Measurements from ENCODE around the gene C1orf232. TPM values are rescaled to one million over a fixed set of nuclear protein-coding genes. Genes with fewer than 3 reads are reported as not detected.

The C1orf232 gene
- total RNA-seq, 1 experiment from 2014 or later: not detected

DNA sequence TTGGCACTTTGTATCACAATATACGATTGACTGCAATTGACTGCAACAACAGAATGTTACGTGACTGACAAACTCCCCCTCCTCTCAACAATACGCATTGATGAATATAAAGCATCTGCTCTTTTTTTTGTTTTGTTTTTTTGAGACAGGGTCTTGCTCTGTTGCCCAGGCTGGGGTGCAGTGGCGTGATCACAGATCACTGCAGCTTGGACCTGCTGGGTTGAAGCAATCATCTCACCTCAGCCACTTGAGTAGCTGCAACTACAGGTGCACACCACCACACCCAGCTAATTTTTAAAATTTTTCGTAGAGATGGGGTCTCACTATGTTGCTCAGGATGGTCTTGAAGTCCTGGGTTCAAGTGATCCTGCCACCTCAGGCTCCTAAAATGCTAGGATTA, 44.0 kb upstream of the C1orf232 start (continued):
- TF ChIP-seq, protein P1, sequence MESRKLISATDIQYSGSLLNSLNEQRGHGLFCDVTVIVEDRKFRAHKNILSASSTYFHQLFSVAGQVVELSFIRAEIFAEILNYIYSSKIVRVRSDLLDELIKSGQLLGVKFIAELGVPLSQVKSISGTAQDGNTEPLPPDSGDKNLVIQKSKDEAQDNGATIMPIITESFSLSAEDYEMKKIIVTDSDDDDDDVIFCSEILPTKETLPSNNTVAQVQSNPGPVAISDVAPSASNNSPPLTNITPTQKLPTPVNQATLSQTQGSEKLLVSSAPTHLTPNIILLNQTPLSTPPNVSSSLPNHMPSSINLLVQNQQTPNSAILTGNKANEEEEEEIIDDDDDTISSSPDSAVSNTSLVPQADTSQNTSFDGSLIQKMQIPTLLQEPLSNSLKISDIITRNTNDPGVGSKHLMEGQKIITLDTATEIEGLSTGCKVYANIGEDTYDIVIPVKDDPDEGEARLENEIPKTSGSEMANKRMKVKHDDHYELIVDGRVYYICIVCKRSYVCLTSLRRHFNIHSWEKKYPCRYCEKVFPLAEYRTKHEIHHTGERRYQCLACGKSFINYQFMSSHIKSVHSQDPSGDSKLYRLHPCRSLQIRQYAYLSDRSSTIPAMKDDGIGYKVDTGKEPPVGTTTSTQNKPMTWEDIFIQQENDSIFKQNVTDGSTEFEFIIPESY (IDR thresholded peaks at IDR 0.05; ENCODE audit: extremely low read depth, insufficient replicate concordance, low read length): no peak

DNA sequence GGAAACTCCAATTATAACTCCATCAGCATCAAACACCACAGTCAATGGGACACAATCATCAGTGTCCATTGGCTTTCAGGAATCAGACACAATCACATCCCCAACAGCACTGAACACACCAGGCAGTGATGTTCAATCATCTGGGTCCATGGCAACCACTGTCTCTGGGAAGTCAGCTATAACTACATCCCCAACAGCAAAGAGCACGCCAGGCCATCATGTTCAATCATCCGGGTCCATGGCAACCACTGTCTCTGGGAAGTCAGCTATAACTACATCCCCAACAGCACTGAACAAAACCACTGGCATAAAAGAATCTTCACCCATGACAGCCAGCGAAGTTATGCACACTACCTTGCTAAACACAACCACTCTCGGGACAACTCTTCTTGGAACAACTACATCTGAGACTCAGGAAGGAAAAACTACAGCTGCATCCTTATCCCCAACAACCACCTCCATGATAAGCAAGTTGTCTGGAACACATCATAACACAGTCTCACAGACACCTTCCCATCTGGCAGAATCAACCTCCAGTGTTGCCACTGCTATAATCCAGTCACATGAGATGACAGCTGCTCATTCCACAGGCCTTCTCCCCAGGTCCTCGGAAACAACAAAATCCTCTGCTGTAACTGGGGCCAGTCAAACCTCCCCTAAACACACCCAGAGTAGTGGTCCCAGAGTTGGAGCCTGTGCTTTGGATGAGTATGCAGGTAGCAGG, 41.5 kb upstream of the C1orf232 start:
- RAD21 ChIA-PET (ENCODE audit: low non-redundant PET in 1 of 2, low total read pairs in 2 of 2, uncharacterized antibody in 2 of 2, unreplicated experiment in 2 of 2): no interaction called here
- intact Hi-C loops (cut with micrococcal nuclease): no loop called here
- Histone ChIP-seq H3K4me1 (ENCODE audit: control insufficient read depth in 1 of 2, insufficient read depth in 2 of 2, low read length in 2 of 2) (no peaks in the 10 kb centered on the region), H4K20me1 (ENCODE audit: insufficient read depth) (no peaks in the 10 kb centered on the region), H3K9me2 (ENCODE audit: insufficient read depth) (no peaks in the 10 kb centered on the region), H3K27me3 (ENCODE audit: insufficient read depth, low read length) (no peaks in the 10 kb centered on the region), H3K36me3 (ENCODE audit: control insufficient read depth in 1 of 2, insufficient read depth in 2 of 2, low read length in 2 of 2) (no peaks in the 10 kb centered on the region), H3K79me2 (ENCODE audit: insufficient read depth, low read length) (no peaks in the 10 kb centered on the region), H3K9me3 (ENCODE audit: control insufficient read depth in 1 of 2, insufficient read depth in 1 of 2, low read depth in 1 of 2, low read length in 2 of 2) (no peaks in the 10 kb centered on the region), H3K27ac (ENCODE audit: low read depth, low read length) (no peak overlapping the region), H2AFZ (ENCODE audit: low read depth, low read length, poor library complexity, severe bottlenecking) (no peak overlapping the region), H3K4me3 (replicated peaks in 1 of 2; ENCODE audit: low read depth in 1 of 2, low read length in 2 of 2) (no peak overlapping the region), H3K4me2 (ENCODE audit: low read length) (no peak overlapping the region), H3K9ac (ENCODE audit: low read length) (no peak overlapping the region)
- DNase-seq (ENCODE audit: low read depth, low spot score) (no peak), ATAC-seq (no peak)
- BruUV-seq (replicated peaks): no TSS peak
- POLR2A ChIA-PET: no interaction called here
- CTCF ChIA-PET: interaction anchor here (1.9 kb wide), 1 partner anchor 24 kb away, joined by 11 read pairs; the partner anchor contains the start of gene CEP85
- TF ChIP-seq EZH2 (IDR thresholded peaks at IDR 0.05) (no peak), EZH2phosphoT487 (IDR thresholded peaks at IDR 0.05; ENCODE audit: borderline replicate concordance) (no peak), SRF (IDR thresholded peaks at IDR 0.05; ENCODE audit: low read depth) (no peak), JUND (IDR thresholded peaks at IDR 0.05) (no peak), RAD21 (IDR thresholded peaks at IDR 0.05; ENCODE audit: low read depth) (no peak), CEBPB (IDR thresholded peaks at IDR 0.05; ENCODE audit: low read depth) (no peak), EGR1 (IDR thresholded peaks at IDR 0.05; ENCODE audit: low read depth) (no peak), POLR2A (IDR thresholded peaks at IDR 0.05; ENCODE audit: borderline replicate concordance, extremely low read depth, insufficient read depth, insufficient read length) (no peak), SIN3A (IDR thresholded peaks at IDR 0.05; ENCODE audit: low read depth) (no peak), POLR2AphosphoS5 (IDR thresholded peaks at IDR 0.05; ENCODE audit: low read depth, low read length) (no peak), ZNF274 (IDR thresholded peaks at IDR 0.05; ENCODE audit: low read depth, low read length) (no peak)
- TF ChIP-seq, protein P2, sequence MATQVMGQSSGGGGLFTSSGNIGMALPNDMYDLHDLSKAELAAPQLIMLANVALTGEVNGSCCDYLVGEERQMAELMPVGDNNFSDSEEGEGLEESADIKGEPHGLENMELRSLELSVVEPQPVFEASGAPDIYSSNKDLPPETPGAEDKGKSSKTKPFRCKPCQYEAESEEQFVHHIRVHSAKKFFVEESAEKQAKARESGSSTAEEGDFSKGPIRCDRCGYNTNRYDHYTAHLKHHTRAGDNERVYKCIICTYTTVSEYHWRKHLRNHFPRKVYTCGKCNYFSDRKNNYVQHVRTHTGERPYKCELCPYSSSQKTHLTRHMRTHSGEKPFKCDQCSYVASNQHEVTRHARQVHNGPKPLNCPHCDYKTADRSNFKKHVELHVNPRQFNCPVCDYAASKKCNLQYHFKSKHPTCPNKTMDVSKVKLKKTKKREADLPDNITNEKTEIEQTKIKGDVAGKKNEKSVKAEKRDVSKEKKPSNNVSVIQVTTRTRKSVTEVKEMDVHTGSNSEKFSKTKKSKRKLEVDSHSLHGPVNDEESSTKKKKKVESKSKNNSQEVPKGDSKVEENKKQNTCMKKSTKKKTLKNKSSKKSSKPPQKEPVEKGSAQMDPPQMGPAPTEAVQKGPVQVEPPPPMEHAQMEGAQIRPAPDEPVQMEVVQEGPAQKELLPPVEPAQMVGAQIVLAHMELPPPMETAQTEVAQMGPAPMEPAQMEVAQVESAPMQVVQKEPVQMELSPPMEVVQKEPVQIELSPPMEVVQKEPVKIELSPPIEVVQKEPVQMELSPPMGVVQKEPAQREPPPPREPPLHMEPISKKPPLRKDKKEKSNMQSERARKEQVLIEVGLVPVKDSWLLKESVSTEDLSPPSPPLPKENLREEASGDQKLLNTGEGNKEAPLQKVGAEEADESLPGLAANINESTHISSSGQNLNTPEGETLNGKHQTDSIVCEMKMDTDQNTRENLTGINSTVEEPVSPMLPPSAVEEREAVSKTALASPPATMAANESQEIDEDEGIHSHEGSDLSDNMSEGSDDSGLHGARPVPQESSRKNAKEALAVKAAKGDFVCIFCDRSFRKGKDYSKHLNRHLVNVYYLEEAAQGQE (IDR thresholded peaks at IDR 0.05; ENCODE audit: low read depth): no peak
- TF ChIP-seq, protein P1 (IDR thresholded peaks at IDR 0.05; ENCODE audit: extremely low read depth, insufficient replicate concordance, low read length): no peak
- TF ChIP-seq, protein P3, sequence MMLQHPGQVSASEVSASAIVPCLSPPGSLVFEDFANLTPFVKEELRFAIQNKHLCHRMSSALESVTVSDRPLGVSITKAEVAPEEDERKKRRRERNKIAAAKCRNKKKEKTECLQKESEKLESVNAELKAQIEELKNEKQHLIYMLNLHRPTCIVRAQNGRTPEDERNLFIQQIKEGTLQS (IDR thresholded peaks at IDR 0.05): no peak
